Gastrocnemius medialis (tissue), 4 donors: ENCODE results near the gene VNN1.

ENCODE experiments used
- POLR2A ChIP-seq, 2 donors: fragments of 450-650 bp; IDR thresholded peaks; one replicate each; pipeline ENCODE4 v1.6.1; 2017; ENCODE audit warnings: antibody characterized with exemption in 2 of 2, mild to moderate bottlenecking in 2 of 2, moderate library complexity in 2 of 2
- TF ChIP-seq, protein P1 (sequence below), 5 experiments: fragments of 450-650 bp in 3 of 5; fragments of 200-600 bp in 2 of 5; sonication (generic) in 2 of 5; IDR thresholded peaks in 4 of 5; conservative IDR thresholded peaks in 1 of 5; 1 replicate in 4 of 5; 2 replicates in 1 of 5; pipeline ENCODE4 v1.5.1; 2016 to 2019; ENCODE audit warnings: antibody characterized with exemption in 5 of 5, mild to moderate bottlenecking in 3 of 5, moderate library complexity in 3 of 5

DNA sequence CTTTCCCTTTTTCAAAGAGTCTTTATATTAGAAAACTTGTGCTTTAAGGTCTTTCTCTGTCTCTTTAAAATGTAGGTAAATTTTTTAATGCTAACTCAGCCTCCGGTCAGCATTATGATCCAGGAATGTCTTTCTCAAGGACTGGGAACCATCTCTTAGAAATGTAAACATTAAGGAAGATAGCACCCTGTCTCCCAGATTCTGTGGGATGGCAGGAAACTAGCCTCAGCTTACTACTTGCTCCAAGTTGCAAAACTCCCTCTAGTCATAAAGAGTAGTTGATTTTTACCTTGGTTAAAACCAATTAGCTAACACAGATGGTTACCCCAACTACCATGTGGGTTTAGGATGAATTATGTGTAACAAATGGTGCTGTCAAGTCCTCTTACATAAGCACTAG lies 50.2 kb downstream of the VNN1 start:
- TF ChIP-seq, protein P1, sequence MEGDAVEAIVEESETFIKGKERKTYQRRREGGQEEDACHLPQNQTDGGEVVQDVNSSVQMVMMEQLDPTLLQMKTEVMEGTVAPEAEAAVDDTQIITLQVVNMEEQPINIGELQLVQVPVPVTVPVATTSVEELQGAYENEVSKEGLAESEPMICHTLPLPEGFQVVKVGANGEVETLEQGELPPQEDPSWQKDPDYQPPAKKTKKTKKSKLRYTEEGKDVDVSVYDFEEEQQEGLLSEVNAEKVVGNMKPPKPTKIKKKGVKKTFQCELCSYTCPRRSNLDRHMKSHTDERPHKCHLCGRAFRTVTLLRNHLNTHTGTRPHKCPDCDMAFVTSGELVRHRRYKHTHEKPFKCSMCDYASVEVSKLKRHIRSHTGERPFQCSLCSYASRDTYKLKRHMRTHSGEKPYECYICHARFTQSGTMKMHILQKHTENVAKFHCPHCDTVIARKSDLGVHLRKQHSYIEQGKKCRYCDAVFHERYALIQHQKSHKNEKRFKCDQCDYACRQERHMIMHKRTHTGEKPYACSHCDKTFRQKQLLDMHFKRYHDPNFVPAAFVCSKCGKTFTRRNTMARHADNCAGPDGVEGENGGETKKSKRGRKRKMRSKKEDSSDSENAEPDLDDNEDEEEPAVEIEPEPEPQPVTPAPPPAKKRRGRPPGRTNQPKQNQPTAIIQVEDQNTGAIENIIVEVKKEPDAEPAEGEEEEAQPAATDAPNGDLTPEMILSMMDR (IDR thresholded peaks at IDR 0.05 in 4 of 5, conservative IDR thresholded peaks at IDR 0.05 in 1 of 5): no peak
- no peak for TF ChIP-seq POLR2A (IDR thresholded peaks at IDR 0.05)
